Measurements from ENCODE around the gene SIRT3.

Gene SIRT3

GRCh38 chr11:203056-203944 lies 32.8 kb downstream of the SIRT3 start:
- Histone ChIP-seq H3K9me2 (replicated peaks; ENCODE audit: insufficient read depth, low read length) (no peaks in the 10 kb centered on the region), H3K9me3 (replicated peaks; ENCODE audit: insufficient read depth, low read length) (no peaks in the 10 kb centered on the region), H3K79me2 (ENCODE audit: low read length) (peaks cover 29% of the 10 kb centered on the region), H3K9ac (ENCODE audit: low read length) (no peak overlapping the region), H2AFZ (ENCODE audit: low read length) (no peak overlapping the region), H3K27me3 (replicated peaks; ENCODE audit: insufficient read depth, low read length) (no peaks in the 10 kb centered on the region), H3K4me1 (ENCODE audit: low read length) (peaks cover 5% of the 10 kb centered on the region; the same call in 1 of the 2 replicates), H3K36me3 (replicated peaks; ENCODE audit: insufficient read depth, low read length) (no peaks in the 10 kb centered on the region; the same call in 1 of the 2 replicates), H3K4me3 (ENCODE audit: low read length) (no peak overlapping the region), H3K4me2 (ENCODE audit: low read depth, low read length) (no peak overlapping the region), H3F3A (ENCODE audit: insufficient read depth, low read length) (peaks cover 9% of the 10 kb centered on the region), H4K20me1 (ENCODE audit: insufficient read depth, low read length) (no peaks in the 10 kb centered on the region; the same call in 1 of the 2 replicates), H3K27ac (ENCODE audit: low read length) (no peak overlapping the region)
- no peak for DNase-seq
- TF ChIP-seq EZH2phosphoT487 (IDR thresholded peaks at IDR 0.05; ENCODE audit: low read length) (no peak), CTCF (IDR thresholded peaks at IDR 0.05; ENCODE audit: low read length) (no peak), EZH2 (optimal IDR thresholded peaks at IDR 0.05; ENCODE audit: low read depth, low read length) (no peak)

- Histone ChIP-seq H3K9me3 (replicated peaks; ENCODE audit: insufficient read depth, low read length) (no peaks in the 10 kb centered on the region), H2AFZ (ENCODE audit: low read length) (no peak overlapping the region), H4K20me1 (ENCODE audit: insufficient read depth, low read length) (no peaks in the 10 kb centered on the region; the same call in 1 of the 2 replicates), H3K36me3 (replicated peaks; ENCODE audit: insufficient read depth, low read length) (no peaks in the 10 kb centered on the region; the same call in 1 of the 2 replicates), H3K9ac (ENCODE audit: low read length) (no peak overlapping the region), H3K4me1 (ENCODE audit: low read length) (peaks cover 5% of the 10 kb centered on the region; the same call in 1 of the 2 replicates), H3K4me2 (ENCODE audit: low read depth, low read length) (no peak overlapping the region), H3K27ac (ENCODE audit: low read length) (no peak overlapping the region), H3K79me2 (ENCODE audit: low read length) (peaks cover 27% of the 10 kb centered on the region), H3K27me3 (replicated peaks; ENCODE audit: insufficient read depth, low read length) (no peaks in the 10 kb centered on the region), H3F3A (ENCODE audit: insufficient read depth, low read length) (peaks cover under 1% of the 10 kb centered on the region; the same call in 1 of the 2 replicates), H3K9me2 (replicated peaks; ENCODE audit: insufficient read depth, low read length) (no peaks in the 10 kb centered on the region), H3K4me3 (ENCODE audit: low read length) (no peak overlapping the region)
- TF ChIP-seq CTCF (IDR thresholded peaks at IDR 0.05; ENCODE audit: low read length) (no peak), EZH2phosphoT487 (IDR thresholded peaks at IDR 0.05; ENCODE audit: low read length) (no peak), EZH2 (optimal IDR thresholded peaks at IDR 0.05; ENCODE audit: low read depth, low read length) (no peak)
- no peak for DNase-seq
These were observed 33.7 kb downstream of the SIRT3 start for GRCh38 chr11:202490-202889.

GRCh38 chr11:201966-202365 lies 34.2 kb downstream of the SIRT3 start:
- no peaks in the 10 kb centered on the region for H3K9me2 ChIP-seq (replicated peaks; ENCODE audit: insufficient read depth, low read length)
- H3K27ac ChIP-seq (ENCODE audit: low read length): no peak overlapping the region
- peaks cover 5% of the 10 kb centered on the region; the same call in 1 of the 2 replicates for H3K4me1 ChIP-seq (ENCODE audit: low read length)
- peaks cover 24% of the 10 kb centered on the region for H3K79me2 ChIP-seq (ENCODE audit: low read length)
- no peaks in the 10 kb centered on the region for H3K9me3 ChIP-seq (replicated peaks; ENCODE audit: insufficient read depth, low read length)
- no peak overlapping the region for H2AFZ ChIP-seq (ENCODE audit: low read length)
- TF ChIP-seq EZH2phosphoT487 (IDR thresholded peaks at IDR 0.05; ENCODE audit: low read length): no peak
- TF ChIP-seq EZH2 (optimal IDR thresholded peaks at IDR 0.05; ENCODE audit: low read depth, low read length): no peak
- no peak for TF ChIP-seq CTCF (IDR thresholded peaks at IDR 0.05; ENCODE audit: low read length)
- H3K4me2 ChIP-seq (ENCODE audit: low read depth, low read length): no peak overlapping the region
- no peaks in the 10 kb centered on the region; the same call in 1 of the 2 replicates for H3K36me3 ChIP-seq (replicated peaks; ENCODE audit: insufficient read depth, low read length)
- H3K27me3 ChIP-seq (replicated peaks; ENCODE audit: insufficient read depth, low read length): no peaks in the 10 kb centered on the region
- no peak for DNase-seq
- no peaks in the 10 kb centered on the region; the same call in 1 of the 2 replicates for H4K20me1 ChIP-seq (ENCODE audit: insufficient read depth, low read length)
- H3K9ac ChIP-seq (ENCODE audit: low read length): no peak overlapping the region
- H3K4me3 ChIP-seq (ENCODE audit: low read length): no peak overlapping the region
- H3F3A ChIP-seq (ENCODE audit: insufficient read depth, low read length): no peaks in the 10 kb centered on the region
